DMS 273 (cell line): Measurements from ENCODE around the gene TBC1D2B.

Experiments
- DNase-seq: peaks from one replicate; lab custom pipeline; 2025; ENCODE audit not compliant: unreplicated experiment; lab: John Stamatoyannopoulos, UW

Gene TBC1D2B

GRCh38 chr15:78077053-78077870 lies at the start of gene TBC1D2B:
Gene TBC1D2B (minus strand): TSS chr15:78077711. CDS start chr15:78077652, 59 bp downstream.
- peak; percentile 82 for DNase-seq

GRCh38 chr15:78125267-78125666 lies 47.8 kb upstream of the TBC1D2B start:
- DNase-seq, result no peak

- peak; percentile 85 for DNase-seq
These were observed 43.0 kb upstream of the TBC1D2B start for GRCh38 chr15:78120523-78120922.

- DNase-seq, result no peak
These were observed 35.0 kb upstream of the TBC1D2B start for GRCh38 chr15:78112551-78112950.

GRCh38 chr15:78111788-78112187 lies 34.3 kb upstream of the TBC1D2B start:
- no peak for DNase-seq

- no peak for DNase-seq
These were observed 33.5 kb upstream of the TBC1D2B start for GRCh38 chr15:78110916-78111475.

- DNase-seq, result no peak
These were observed 32.6 kb upstream of the TBC1D2B start for GRCh38 chr15:78110096-78110495.

- DNase-seq, result no peak
These were observed 31.6 kb upstream of the TBC1D2B start for GRCh38 chr15:78109156-78109555.

GRCh38 chr15:78108300-78109084 lies 31.0 kb upstream of the TBC1D2B start:
- DNase-seq, result peak; percentile 90

- DNase-seq, result no peak
These were observed 30.0 kb upstream of the TBC1D2B start for GRCh38 chr15:78107471-78107870.

GRCh38 chr15:78105476-78106241 lies 28.1 kb upstream of the TBC1D2B start:
- DNase-seq, result no peak

GRCh38 chr15:78104566-78105475 lies 27.3 kb upstream of the TBC1D2B start:
- DNase-seq, result no peak

- no peak for DNase-seq
These were observed 26.6 kb upstream of the TBC1D2B start for GRCh38 chr15:78104119-78104479.

GRCh38 chr15:78103406-78104118 lies 26.1 kb upstream of the TBC1D2B start:
- no peak for DNase-seq

- DNase-seq, result no peak
These were observed 25.2 kb upstream of the TBC1D2B start for GRCh38 chr15:78102741-78103140.

- DNase-seq, result no peak
These were observed 24.7 kb upstream of the TBC1D2B start for GRCh38 chr15:78102211-78102610.

- DNase-seq, result no peak
These were observed 24.1 kb upstream of the TBC1D2B start for GRCh38 chr15:78101423-78102105.

GRCh38 chr15:78100886-78101285 lies 23.4 kb upstream of the TBC1D2B start:
- DNase-seq, result no peak
